Adrenal gland (tissue), 5 donors: Measurements from ENCODE around the gene CC2D1A.

Experiments used
- POLR2A ChIP-seq, 2 donors: fragments of 450-650 bp; IDR thresholded peaks; one replicate each; pipeline ENCODE4 v1.6.1; 2017; ENCODE audit warnings: antibody characterized with exemption in 2 of 2, mild to moderate bottlenecking in 2 of 2, moderate library complexity in 1 of 2
- TF ChIP-seq, protein P1 (sequence below), 6 experiments: fragments of 450-650 bp in 4 of 6; fragments of 200-600 bp in 2 of 6; sonication (generic) in 1 of 6; IDR thresholded peaks; 1 replicate in 5 of 6; 2 replicates in 1 of 6; pipeline versions ENCODE4 v1.5.1 to v1.8.0; 2016 to 2021; ENCODE audit warnings: antibody characterized with exemption in 6 of 6, mild to moderate bottlenecking in 2 of 6, moderate library complexity in 1 of 6
- donor health status: DM: no; HTN: no; CAD: no.

DNA sequence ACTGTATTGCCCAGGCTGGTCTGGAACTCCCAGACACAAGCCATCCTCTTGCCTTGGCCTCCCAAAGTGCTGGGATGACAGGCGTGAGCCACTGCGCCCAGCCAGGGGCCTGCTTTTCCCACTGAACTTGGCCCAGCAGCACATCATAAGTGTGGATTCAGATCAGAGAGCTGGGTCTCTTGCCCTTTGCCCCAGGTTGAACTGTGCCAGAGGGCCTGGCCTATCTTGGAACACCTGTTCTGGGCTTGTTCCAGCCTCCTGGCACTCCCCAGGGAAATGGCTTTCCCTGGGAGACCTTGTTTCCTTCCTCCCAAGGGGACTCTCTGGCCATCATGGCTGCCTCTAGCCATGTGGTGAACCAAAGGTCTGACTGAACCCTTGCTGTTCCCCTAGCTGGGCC is 3.4 kb downstream of the CC2D1A start:
- TF ChIP-seq, protein P1, sequence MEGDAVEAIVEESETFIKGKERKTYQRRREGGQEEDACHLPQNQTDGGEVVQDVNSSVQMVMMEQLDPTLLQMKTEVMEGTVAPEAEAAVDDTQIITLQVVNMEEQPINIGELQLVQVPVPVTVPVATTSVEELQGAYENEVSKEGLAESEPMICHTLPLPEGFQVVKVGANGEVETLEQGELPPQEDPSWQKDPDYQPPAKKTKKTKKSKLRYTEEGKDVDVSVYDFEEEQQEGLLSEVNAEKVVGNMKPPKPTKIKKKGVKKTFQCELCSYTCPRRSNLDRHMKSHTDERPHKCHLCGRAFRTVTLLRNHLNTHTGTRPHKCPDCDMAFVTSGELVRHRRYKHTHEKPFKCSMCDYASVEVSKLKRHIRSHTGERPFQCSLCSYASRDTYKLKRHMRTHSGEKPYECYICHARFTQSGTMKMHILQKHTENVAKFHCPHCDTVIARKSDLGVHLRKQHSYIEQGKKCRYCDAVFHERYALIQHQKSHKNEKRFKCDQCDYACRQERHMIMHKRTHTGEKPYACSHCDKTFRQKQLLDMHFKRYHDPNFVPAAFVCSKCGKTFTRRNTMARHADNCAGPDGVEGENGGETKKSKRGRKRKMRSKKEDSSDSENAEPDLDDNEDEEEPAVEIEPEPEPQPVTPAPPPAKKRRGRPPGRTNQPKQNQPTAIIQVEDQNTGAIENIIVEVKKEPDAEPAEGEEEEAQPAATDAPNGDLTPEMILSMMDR (IDR thresholded peaks at IDR 0.05): no peak
- TF ChIP-seq POLR2A (IDR thresholded peaks at IDR 0.05): no peak
